HEK293 (cell line): ENCODE data around the gene BBLN.
A peak's percentile ranks its signal among the peaks of the same experiment; 100 is the strongest.

Experiments used
- ATF2 ChIP-seq: fragments of 450-650 bp; formaldehyde crosslinking; IDR thresholded peaks from 2 replicates; pipeline ENCODE4 v1.5.1; 2016; ENCODE audit warnings: missing biosample characterization, missing genetic modification characterization, low read depth
- BCL11A ChIP-seq: fragments of 450-650 bp; formaldehyde crosslinking; IDR thresholded peaks from 2 replicates; pipeline ENCODE4 v1.5.1; 2016; ENCODE audit warnings: low read depth, missing biosample characterization, missing genetic modification characterization
- GLIS2 ChIP-seq: fragments of 450-650 bp; formaldehyde crosslinking; IDR thresholded peaks from 2 replicates; pipeline ENCODE4 v1.5.1; 2016; ENCODE audit warnings: missing biosample characterization, missing genetic modification characterization
- HOXA7 ChIP-seq: sonication (generic); formaldehyde crosslinking; IDR thresholded peaks from 2 replicates; pipeline ENCODE4 v1.8.1; 2022; ENCODE audit warnings: missing genetic modification reagents, borderline replicate concordance
- KLF10 ChIP-seq: fragments of 450-650 bp; IDR thresholded peaks from 2 replicates; pipeline ENCODE4 v1.5.1; 2018; ENCODE audit warnings: missing biosample characterization, mild to moderate bottlenecking, missing genetic modification characterization
- MEIS1 ChIP-seq: sonication (generic); formaldehyde crosslinking; IDR thresholded peaks from 2 replicates; pipeline ENCODE4 v1.8.1; 2022; ENCODE audit warnings: missing genetic modification reagents, mild to moderate bottlenecking, borderline replicate concordance
- PATZ1 ChIP-seq: fragments of 450-650 bp; formaldehyde crosslinking; IDR thresholded peaks from 2 replicates; pipeline ENCODE4 v1.5.1; 2016; ENCODE audit warnings: missing biosample characterization, missing genetic modification characterization
- REPIN1 ChIP-seq: fragments of 450-650 bp; formaldehyde crosslinking; IDR thresholded peaks from 2 replicates; pipeline ENCODE4 v1.5.1; 2017; ENCODE audit warnings: missing biosample characterization, missing genetic modification characterization, low read depth
- TSHZ1 ChIP-seq: fragments of 450-650 bp; formaldehyde crosslinking; IDR thresholded peaks from 2 replicates; pipeline ENCODE4 v1.5.1; 2016; ENCODE audit warnings: missing biosample characterization, missing genetic modification characterization, borderline replicate concordance
- YY2 ChIP-seq: fragments of 450-650 bp; formaldehyde crosslinking; IDR thresholded peaks from 2 replicates; pipeline ENCODE4 v1.5.1; 2016; ENCODE audit warnings: missing biosample characterization, missing genetic modification characterization
- ZBTB11 ChIP-seq: fragments of 450-650 bp; formaldehyde crosslinking; conservative IDR thresholded peaks from 2 replicates; pipeline ENCODE4 v1.5.1; 2016; ENCODE audit warnings: low read depth, missing biosample characterization, missing genetic modification characterization
- ZFP41 ChIP-seq: fragments of 450-650 bp; formaldehyde crosslinking; IDR thresholded peaks from 2 replicates; pipeline ENCODE4 v1.5.1; 2016; ENCODE audit warnings: missing biosample characterization, missing genetic modification characterization, borderline replicate concordance
- ZNF248 ChIP-seq: fragments of 450-650 bp; formaldehyde crosslinking; IDR thresholded peaks from 2 replicates; pipeline ENCODE4 v1.5.1; 2017; ENCODE audit warnings: missing biosample characterization, missing genetic modification characterization
- ZNF274 ChIP-seq, 2 experiments: fragments of 200-500 bp in 1 of 2; fragments of 450-650 bp in 1 of 2; sonication (Bioruptor generic) in 1 of 2; formaldehyde crosslinking in 1 of 2; IDR thresholded peaks; 2 replicates each; pipeline versions ENCODE4 v1.5.1 to v1.6.1; 2014 to 2016; ENCODE audit warnings: borderline replicate concordance in 1 of 2, inconsistent platforms in 1 of 2, low read length in 1 of 2, missing biosample characterization in 1 of 2, missing genetic modification characterization in 1 of 2
- ZNF335 ChIP-seq: fragments of 450-650 bp; formaldehyde crosslinking; conservative IDR thresholded peaks from 2 replicates; pipeline ENCODE4 v1.5.1; 2016; ENCODE audit warnings: missing biosample characterization, missing genetic modification characterization
- ZNF350 ChIP-seq: fragments of 450-650 bp; formaldehyde crosslinking; IDR thresholded peaks from 2 replicates; pipeline ENCODE4 v1.5.0; 2017; ENCODE audit warnings: missing biosample characterization, mild to moderate bottlenecking, missing genetic modification characterization
- ZNF398 ChIP-seq: fragments of 450-650 bp; formaldehyde crosslinking; IDR thresholded peaks from 2 replicates; pipeline ENCODE4 v1.5.1; 2017; ENCODE audit warnings: missing biosample characterization, missing genetic modification characterization
- ZNF501 ChIP-seq: fragments of 450-650 bp; formaldehyde crosslinking; IDR thresholded peaks from 2 replicates; pipeline ENCODE4 v1.5.1; 2016; ENCODE audit warnings: missing biosample characterization, missing genetic modification characterization
- ZNF510 ChIP-seq: fragments of 450-650 bp; formaldehyde crosslinking; IDR thresholded peaks from 2 replicates; pipeline ENCODE4 v1.5.1; 2018; ENCODE audit warnings: mild to moderate bottlenecking, missing genetic modification characterization, missing biosample characterization; ENCODE audit not compliant: insufficient replicate concordance
- ZNF529 ChIP-seq: fragments of 450-650 bp; formaldehyde crosslinking; IDR thresholded peaks from 2 replicates; pipeline ENCODE4 v1.5.1; 2017; ENCODE audit warnings: missing genetic modification characterization, missing biosample characterization; ENCODE audit not compliant: insufficient replicate concordance
- ZNF548 ChIP-seq: fragments of 450-650 bp; formaldehyde crosslinking; IDR thresholded peaks from 2 replicates; pipeline ENCODE4 v1.5.1; 2016; ENCODE audit warnings: missing biosample characterization, missing genetic modification characterization
- ZNF580 ChIP-seq: fragments of 450-650 bp; formaldehyde crosslinking; IDR thresholded peaks from 2 replicates; pipeline ENCODE4 v1.5.1; 2016; ENCODE audit warnings: missing biosample characterization, missing genetic modification characterization
- ZNF621 ChIP-seq: fragments of 450-650 bp; formaldehyde crosslinking; IDR thresholded peaks from 2 replicates; pipeline ENCODE4 v1.5.1; 2017; ENCODE audit warnings: missing biosample characterization, missing genetic modification characterization
- ZNF629 ChIP-seq: fragments of 450-650 bp; formaldehyde crosslinking; IDR thresholded peaks from 2 replicates; pipeline ENCODE4 v1.5.1; 2017; ENCODE audit warnings: missing biosample characterization, missing genetic modification characterization
- ZNF660 ChIP-seq: fragments of 450-650 bp; IDR thresholded peaks from 2 replicates; pipeline ENCODE4 v1.5.1; 2018; ENCODE audit warnings: missing biosample characterization, mild to moderate bottlenecking, missing genetic modification characterization
- ZNF837 ChIP-seq: fragments of 450-650 bp; formaldehyde crosslinking; IDR thresholded peaks from 2 replicates; pipeline ENCODE4 v1.5.1; 2016; ENCODE audit warnings: missing biosample characterization, missing genetic modification characterization

Gene BBLN

GRCh38 chr9:128192601-128193371 is 32.7 kb downstream of the BBLN start (continued):
- TF ChIP-seq ZFP41: no peak
- no peak for TF ChIP-seq ZNF529 (tag by site-specific recombination)
- TF ChIP-seq ZBTB11 (tag by site-specific recombination): no peak; the same call in 1 of the 2 replicates
- 0 out of 2 replicates have a peak, but pooled peaks have one; percentile 46 for TF ChIP-seq GLIS2 (tag by site-specific recombination)
- TF ChIP-seq ZNF548 (tag by site-specific recombination): no peak
- no peak for TF ChIP-seq HOXA7 (CRISPR knock-in tag)
- no peak for TF ChIP-seq ZNF248 (tag by site-specific recombination)
- TF ChIP-seq PATZ1: peak; percentile 20; the same call in 1 of the 2 replicates
- peak; percentile 63 for TF ChIP-seq ZNF335
- TF ChIP-seq KLF10 (tag by site-specific recombination): peak; percentile 81
- no peak for TF ChIP-seq ZNF274 (IDR thresholded peaks at IDR 0.05; ENCODE audit: low read length)
- no peak for TF ChIP-seq ZNF274 (tag by site-specific recombination; IDR thresholded peaks at IDR 0.05; ENCODE audit: borderline replicate concordance)
- no peak for TF ChIP-seq REPIN1 (tag by site-specific recombination)
- no peak for TF ChIP-seq YY2 (tag by site-specific recombination)
- TF ChIP-seq ZNF621 (tag by site-specific recombination): no peak
- peak; percentile 76 for TF ChIP-seq TSHZ1
- peak; percentile 95 for TF ChIP-seq ZNF660 (tag by site-specific recombination)
- no peak for TF ChIP-seq ZNF510
- TF ChIP-seq ZNF350 (tag by site-specific recombination): no peak
- TF ChIP-seq ZNF501 (tag by site-specific recombination): no peak
- no peak for TF ChIP-seq ZNF398
- TF ChIP-seq ZNF580 (tag by site-specific recombination): 0 out of 2 replicates have a peak, but pooled peaks have one; percentile 8
- no peak for TF ChIP-seq ATF2 (tag by site-specific recombination)
- TF ChIP-seq ZNF837 (tag by site-specific recombination): no peak
- TF ChIP-seq BCL11A: peak; percentile 35; the same call in 1 of the 2 replicates
- peak; percentile 98 for TF ChIP-seq MEIS1 (CRISPR knock-in tag)
- TF ChIP-seq ZNF629: no peak; the same call in 1 of the 2 replicates
